SU-DHL-6 (cell line): ENCODE measurements around the gene KLK12.

Experiments used
- CTCF ChIP-seq: fragments of 200-600 bp; sonication (generic); IDR thresholded peaks from one replicate; pipeline ENCODE4 v1.5.1; 2017; ENCODE audit warnings: antibody characterized with exemption, mild to moderate bottlenecking, low read length, moderate library complexity; ENCODE audit not compliant: insufficient read depth, poor library complexity, severe bottlenecking
- EZH2phosphoT487 ChIP-seq: fragments of 200-600 bp; sonication (generic), shearing (Covaris generic); conservative IDR thresholded peaks from 2 replicates; pipeline ENCODE4 v1.6.1; 2018; ENCODE audit warnings: mild to moderate bottlenecking, antibody characterized with exemption, low read length, moderate library complexity, mixed read lengths

DNA sequence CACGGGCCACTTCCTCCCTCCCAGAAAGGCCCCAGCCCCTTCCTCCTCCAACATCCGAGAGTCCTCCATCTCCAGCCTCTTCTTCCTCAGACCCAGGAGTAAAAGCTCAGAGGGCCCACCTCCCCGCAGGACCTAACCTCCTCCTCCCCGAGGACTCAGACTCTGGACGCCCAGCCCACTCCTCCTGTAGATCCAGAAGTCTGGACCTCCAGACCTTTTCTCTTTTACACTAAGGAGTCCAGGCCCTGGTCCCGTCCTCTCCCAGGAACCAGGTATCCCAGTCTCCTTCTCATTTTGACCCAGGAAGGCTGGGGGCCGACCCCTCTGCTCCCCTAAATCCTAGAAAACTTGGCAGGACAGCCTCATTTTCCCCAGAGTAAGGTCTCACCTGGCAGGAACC is 31.5 kb downstream of the KLK12 start:
- no peak for TF ChIP-seq CTCF
- TF ChIP-seq EZH2phosphoT487: no peak
